Neural cell (in vitro differentiated cells): Measurements from ENCODE around the gene ARMC12. TPM values are rescaled to one million over a fixed set of nuclear protein-coding genes. Genes with fewer than 3 reads are reported as not detected.

ENCODE experiments used
- H2AFZ ChIP-seq: fragments of 200-600, 300-800 bp; sonication (generic), shearing (Covaris generic); 2 replicates; pipeline ENCODE4 v1.6.0; 2014; ENCODE audit warnings: low read depth, mild to moderate bottlenecking, antibody characterized with exemption, low read length, moderate library complexity
- H3F3A ChIP-seq: fragments of 200-600 bp; shearing (Covaris generic); 2 replicates; pipeline ENCODE4 v1.6.1; 2016; ENCODE audit warnings: mild to moderate bottlenecking, moderate library complexity, mixed read lengths, antibody characterized with exemption, low read length; ENCODE audit not compliant: insufficient read depth, poor library complexity, severe bottlenecking
- H3K27ac ChIP-seq: fragments of 200-600, 300-800 bp; sonication (generic), shearing (Covaris generic); 2 replicates; pipeline ENCODE4 v1.5.1; 2014; ENCODE audit warnings: mild to moderate bottlenecking, low read length, moderate library complexity
- H3K27me3 ChIP-seq: fragments of 300-800, 200-600 bp; sonication (generic), shearing (Covaris generic); 2 replicates; pipeline ENCODE4 v1.6.0; 2014; ENCODE audit warnings: mild to moderate bottlenecking, low read depth, low read length, moderate library complexity; ENCODE audit not compliant: insufficient read depth
- H3K36me3 ChIP-seq: fragments of 300-800, 200-600 bp; sonication (generic), shearing (Covaris generic); 2 replicates; pipeline ENCODE4 v1.5.1; 2014; ENCODE audit warnings: mild to moderate bottlenecking, antibody characterized with exemption, low read length, moderate library complexity; ENCODE audit not compliant: insufficient read depth
- H3K4me2 ChIP-seq: fragments of 300-800, 200-600 bp; sonication (generic), shearing (Covaris generic); 2 replicates; pipeline ENCODE4 v1.6.0; 2014; ENCODE audit warnings: mild to moderate bottlenecking, low read length
- H3K4me3 ChIP-seq: fragments of 300-800, 200-600 bp; sonication (generic), shearing (Covaris generic); 2 replicates; pipeline ENCODE4 v1.5.1; 2014; ENCODE audit warnings: mild to moderate bottlenecking, low read length, moderate library complexity
- H3K79me2 ChIP-seq: fragments of 200-600 bp; shearing (Covaris generic); replicated peaks from 2 replicates; pipeline ENCODE4 v1.6.0; 2014; ENCODE audit warnings: mild to moderate bottlenecking, low read length, moderate library complexity; ENCODE audit not compliant: insufficient read depth
- H3K9ac ChIP-seq: fragments of 300-800, 200-600 bp; sonication (generic), shearing (Covaris generic); 2 replicates; pipeline ENCODE4 v1.6.1; 2016; ENCODE audit warnings: mild to moderate bottlenecking, low read length, mixed read lengths
- H3K9me2 ChIP-seq: fragments of 200-600 bp; shearing (Covaris generic); 2 replicates; pipeline ENCODE4 v1.6.1; 2016; ENCODE audit warnings: mild to moderate bottlenecking, low read length, mixed read lengths; ENCODE audit not compliant: insufficient read depth
- H3K9me3 ChIP-seq: fragments of 200-600, 300-800 bp; sonication (generic), shearing (Covaris generic); 2 replicates; pipeline ENCODE4 v1.6.1; 2016; ENCODE audit warnings: mild to moderate bottlenecking, mixed run types, low read length, moderate library complexity, mixed read lengths
- H4K20me1 ChIP-seq: fragments of 200-600 bp; shearing (Covaris generic); 2 replicates; pipeline ENCODE4 v1.6.1; 2016; ENCODE audit warnings: mild to moderate bottlenecking, mixed run types; ENCODE audit not compliant: insufficient read depth
- CTCF ChIP-seq: fragments of 450-650 bp; IDR thresholded peaks from 2 replicates; pipeline ENCODE4 v1.5.1; 2014; ENCODE audit warnings: antibody characterized with exemption, mild to moderate bottlenecking, moderate library complexity; ENCODE audit not compliant: poor library complexity, severe bottlenecking
- EP300 ChIP-seq: fragments of 450-650 bp; conservative IDR thresholded peaks from 2 replicates; pipeline ENCODE4 v1.6.1; 2014; ENCODE audit warnings: antibody characterized with exemption, mild to moderate bottlenecking, moderate library complexity; ENCODE audit not compliant: poor library complexity, severe bottlenecking
- EZH2 ChIP-seq: fragments of 200-600, 300-800 bp; shearing (Covaris generic), sonication (generic); IDR thresholded peaks from 2 replicates; pipeline ENCODE4 v1.6.1; 2014; ENCODE audit warnings: antibody characterized with exemption, low read length, borderline replicate concordance, mild to moderate bottlenecking; ENCODE audit not compliant: insufficient read depth, poor library complexity, severe bottlenecking
- MXI1 ChIP-seq: fragments of 450-650 bp; conservative IDR thresholded peaks from 2 replicates; pipeline ENCODE4 v1.6.1; 2014; ENCODE audit warnings: antibody characterized with exemption, mild to moderate bottlenecking; ENCODE audit not compliant: poor library complexity, severe bottlenecking
- POLR2AphosphoS5 ChIP-seq: IDR thresholded peaks from 2 replicates; pipeline ENCODE4 v1.6.1; 2012
- RAD21 ChIP-seq: fragments of 450-650 bp; conservative IDR thresholded peaks from 2 replicates; pipeline ENCODE4 v1.6.1; 2014; ENCODE audit warnings: antibody characterized with exemption, mild to moderate bottlenecking, moderate library complexity
- REST ChIP-seq: IDR thresholded peaks from 2 replicates; pipeline ENCODE4 v1.6.1; 2012; ENCODE audit warnings: borderline replicate concordance
- SMC3 ChIP-seq: fragments of 450-650 bp; conservative IDR thresholded peaks from 2 replicates; pipeline ENCODE4 v1.6.1; 2014; ENCODE audit warnings: antibody characterized with exemption, mild to moderate bottlenecking, moderate library complexity; ENCODE audit not compliant: poor library complexity
- TAF1 ChIP-seq: IDR thresholded peaks from 2 replicates; pipeline ENCODE4 v1.6.1; 2012; ENCODE audit warnings: low read depth
- polyA plus RNA-seq: library from polyadenylated mRNA; depleted of rRNA; stranded (reverse); fragments of >200 nt; gene quantifications from 2 replicates; pipeline ENCODE4 v1.2.3, GENCODE V29; 2014

Gene ARMC12
- polyA plus RNA-seq, 1 donor from 2014 or later, result 2.2 TPM

GRCh38 chr6:35717449-35718374, 19.1 kb upstream of the ARMC12 start:
- Histone ChIP-seq H3K9me2 (no peaks in the 10 kb centered on the region), H3K9me3 (no peaks in the 10 kb centered on the region), H3K79me2 (no peaks in the 10 kb centered on the region), H3K27me3 (no peaks in the 10 kb centered on the region), H3K36me3 (no peaks in the 10 kb centered on the region), H3K4me2 (no peak overlapping the region), H4K20me1 (no peaks in the 10 kb centered on the region), H3F3A (no peaks in the 10 kb centered on the region), H3K9ac (no peak overlapping the region), H2AFZ (no peak overlapping the region), H3K27ac (no peak overlapping the region), H3K4me3 (no peak overlapping the region)
- TF ChIP-seq EZH2 (no peak), REST (no peak), CTCF (no peak), MXI1 (no peak), TAF1 (no peak), RAD21 (no peak), EP300 (no peak), SMC3 (no peak), POLR2AphosphoS5 (no peak)

- no peaks in the 10 kb centered on the region for H3F3A ChIP-seq
- H2AFZ ChIP-seq, result no peak overlapping the region
- no peaks in the 10 kb centered on the region for H3K27me3 ChIP-seq
- H3K9me3 ChIP-seq, result no peaks in the 10 kb centered on the region
- H3K4me2 ChIP-seq, result no peak overlapping the region
- no peaks in the 10 kb centered on the region for H3K36me3 ChIP-seq
- TF ChIP-seq SMC3 (no peak), TAF1 (no peak), RAD21 (no peak), POLR2AphosphoS5 (no peak), EP300 (no peak), MXI1 (no peak), CTCF (no peak), REST (no peak), EZH2 (no peak)
- H3K4me3 ChIP-seq, result no peak overlapping the region
- no peak overlapping the region for H3K9ac ChIP-seq
- H3K27ac ChIP-seq, result no peak overlapping the region
- no peaks in the 10 kb centered on the region for H4K20me1 ChIP-seq
- no peaks in the 10 kb centered on the region for H3K79me2 ChIP-seq
- no peaks in the 10 kb centered on the region for H3K9me2 ChIP-seq
These were observed 18.5 kb upstream of the ARMC12 start for GRCh38 chr6:35718375-35718736.
